Hepatocyte (in vitro differentiated cells): ENCODE measurements around the gene ZIC5. TPM values are rescaled to one million over a fixed set of nuclear protein-coding genes. Genes with fewer than 3 reads are reported as not detected.

Experiments
- DNase-seq: peaks from one replicate; pipeline ENCODE4 v3.0.0-alpha.2; 2016; ENCODE audit warnings: low spot score
- H2AFZ ChIP-seq: fragments of 200-600 bp; sonication (generic); 2 replicates; pipeline ENCODE4 v1.6.0; 2016; ENCODE audit warnings: antibody characterized with exemption, mild to moderate bottlenecking
- H3K27ac ChIP-seq: fragments of 200-600 bp; sonication (generic); 2 replicates; pipeline ENCODE4 v1.5.1; 2016; ENCODE audit warnings: mild to moderate bottlenecking
- H3K27me3 ChIP-seq: fragments of 200-600 bp; sonication (generic); 2 replicates; pipeline ENCODE4 v1.6.1; 2016
- H3K36me3 ChIP-seq: fragments of 200-600 bp; sonication (generic); replicated peaks from 2 replicates; pipeline ENCODE4 v1.5.1; 2016; ENCODE audit warnings: low read depth; ENCODE audit not compliant: insufficient read depth
- H3K4me1 ChIP-seq: fragments of 200-600 bp; sonication (generic); 2 replicates; pipeline ENCODE4 v1.5.1; 2016; ENCODE audit warnings: mild to moderate bottlenecking, moderate library complexity; ENCODE audit not compliant: insufficient read depth
- H3K4me2 ChIP-seq: fragments of 200-600 bp; sonication (generic); 2 replicates; pipeline ENCODE4 v1.6.0; 2016
- H3K4me3 ChIP-seq: fragments of 200-600 bp; sonication (generic); 2 replicates; pipeline ENCODE4 v1.5.1; 2016; ENCODE audit warnings: mild to moderate bottlenecking
- H3K79me2 ChIP-seq: fragments of 200-600 bp; sonication (generic); 2 replicates; pipeline ENCODE4 v1.6.0; 2017; ENCODE audit warnings: mild to moderate bottlenecking
- H3K9me2 ChIP-seq: fragments of 200-600 bp; sonication (generic); replicated peaks from 2 replicates; pipeline ENCODE4 v1.6.0; 2017; ENCODE audit warnings: mild to moderate bottlenecking; ENCODE audit not compliant: insufficient read depth
- H3K9me3 ChIP-seq: fragments of 200-600 bp; sonication (generic); 2 replicates; pipeline ENCODE4 v1.5.1; 2016; ENCODE audit warnings: low read depth, mild to moderate bottlenecking
- H4K20me1 ChIP-seq: fragments of 200-600 bp; sonication (generic); 2 replicates; pipeline ENCODE4 v1.6.0; 2016; ENCODE audit warnings: mild to moderate bottlenecking; ENCODE audit not compliant: insufficient read depth, poor library complexity, severe bottlenecking
- CTCF ChIP-seq: fragments of 200-600 bp; sonication (generic); IDR thresholded peaks from 2 replicates; pipeline ENCODE4 v1.5.1; 2016; ENCODE audit warnings: antibody characterized with exemption, mild to moderate bottlenecking; ENCODE audit not compliant: poor library complexity
- EZH2 ChIP-seq: fragments of 200-600 bp; sonication (generic); IDR thresholded peaks from 2 replicates; pipeline ENCODE4 v1.6.1; 2016; ENCODE audit warnings: antibody characterized with exemption, mild to moderate bottlenecking, borderline replicate concordance
- EZH2phosphoT487 ChIP-seq: fragments of 200-600 bp; sonication (generic); IDR thresholded peaks from one replicate; pipeline ENCODE4 v1.6.1; 2018; ENCODE audit warnings: antibody characterized with exemption, mild to moderate bottlenecking, low read depth, moderate library complexity; ENCODE audit not compliant: unreplicated experiment, severe bottlenecking
- WGBS: methylation state at CpG from one replicate; pipeline ENCODE4 v1.1.6; 2016; ENCODE audit warnings: low lambda C conversion rate; ENCODE audit errors: missing lambda C conversion rate; 5-methylcytosine and 5-hydroxymethylcytosine counted together
- polyA plus RNA-seq: library from polyadenylated mRNA; unstranded; fragments of >200 nt; fragmentation: Nextera tagmentation; extraction: Ambion mirVana; gene quantifications from 2 replicates; pipeline ENCODE4 v1.2.1, GENCODE V29; 2016
- total RNA-seq: library from RNA; depleted of rRNA; stranded (reverse); fragments of >200 nt; gene quantifications from 2 replicates; pipeline ENCODE4 v1.2.3, GENCODE V29; 2014

ZIC5 gene
- total and polyA plus RNA-seq, 2 experiments from 2014 or later = 0.13 TPM; not detected in 1

GRCh38 chr13:99944606-99945005 lies 27.0 kb downstream of the ZIC5 start:
- H3K4me2 ChIP-seq = no peak overlapping the region
- H3K36me3 ChIP-seq = no peaks in the 10 kb centered on the region
- no peaks in the 10 kb centered on the region for H3K9me3 ChIP-seq
- no peaks in the 10 kb centered on the region for H3K9me2 ChIP-seq
- H4K20me1 ChIP-seq = no peaks in the 10 kb centered on the region
- H3K27ac ChIP-seq = no peak overlapping the region
- H3K79me2 ChIP-seq = no peaks in the 10 kb centered on the region
- WGBS = 92% methylated on average over 6 of the region's 6 CpGs
- H3K4me3 ChIP-seq = no peak overlapping the region
- H3K4me1 ChIP-seq = no peaks in the 10 kb centered on the region
- peaks cover 17% of the 10 kb centered on the region for H3K27me3 ChIP-seq
- H2AFZ ChIP-seq = no peak overlapping the region
- TF ChIP-seq EZH2 (no peak), CTCF (no peak), EZH2phosphoT487 (no peak)
- no peak for DNase-seq

- Histone ChIP-seq H3K79me2 (no peaks in the 10 kb centered on the region), H3K36me3 (no peaks in the 10 kb centered on the region), H3K9me2 (no peaks in the 10 kb centered on the region), H4K20me1 (no peaks in the 10 kb centered on the region), H3K9me3 (no peaks in the 10 kb centered on the region), H2AFZ (no peak overlapping the region), H3K4me2 (no peak overlapping the region), H3K27ac (no peak overlapping the region), H3K4me1 (no peaks in the 10 kb centered on the region), H3K4me3 (no peak overlapping the region), H3K27me3 (peaks cover 13% of the 10 kb centered on the region)
- DNase-seq = no peak
- 88% methylated on average over 7 of the region's 7 CpGs for WGBS
- TF ChIP-seq EZH2 (no peak), EZH2phosphoT487 (no peak), CTCF (no peak)
Observed at GRCh38 chr13:99944102-99944501, 27.5 kb downstream of the ZIC5 start.

- Histone ChIP-seq H3K4me3 (no peak overlapping the region), H3K9me3 (no peaks in the 10 kb centered on the region), H3K9me2 (no peaks in the 10 kb centered on the region), H3K27me3 (peaks cover 3% of the 10 kb centered on the region), H3K4me2 (no peak overlapping the region), H4K20me1 (no peaks in the 10 kb centered on the region), H3K79me2 (no peaks in the 10 kb centered on the region), H2AFZ (no peak overlapping the region), H3K36me3 (no peaks in the 10 kb centered on the region), H3K27ac (no peak overlapping the region), H3K4me1 (no peaks in the 10 kb centered on the region)
- TF ChIP-seq CTCF (no peak), EZH2phosphoT487 (no peak), EZH2 (no peak)
- WGBS = 79% methylated on average over 4 of the region's 4 CpGs
- DNase-seq = no peak
Observed at GRCh38 chr13:99941911-99942310, 29.7 kb downstream of the ZIC5 start.

- no peak overlapping the region for H3K27ac ChIP-seq
- no peaks in the 10 kb centered on the region for H3K4me1 ChIP-seq
- TF ChIP-seq EZH2phosphoT487 = no peak
- TF ChIP-seq EZH2 = no peak
- TF ChIP-seq CTCF = no peak
- no peak overlapping the region for H2AFZ ChIP-seq
- H4K20me1 ChIP-seq = no peaks in the 10 kb centered on the region
- H3K9me3 ChIP-seq = no peaks in the 10 kb centered on the region
- 59% methylated on average over 7 of the region's 7 CpGs for WGBS
- H3K79me2 ChIP-seq = no peaks in the 10 kb centered on the region
- no peaks in the 10 kb centered on the region for H3K36me3 ChIP-seq
- no peak for DNase-seq
- no peak overlapping the region for H3K4me3 ChIP-seq
- no peaks in the 10 kb centered on the region for H3K9me2 ChIP-seq
- no peaks in the 10 kb centered on the region for H3K27me3 ChIP-seq
- no peak overlapping the region for H3K4me2 ChIP-seq
Observed at GRCh38 chr13:99941086-99941485, 30.5 kb downstream of the ZIC5 start.
